Measurements from ENCODE around the gene UCK2. TPM values are rescaled to one million over a fixed set of nuclear protein-coding genes. Genes with fewer than 3 reads are reported as not detected.
A peak's percentile ranks its signal among the peaks of the same experiment; 100 is the strongest.

UCK2 gene
- total and polyA plus RNA-seq, 2 donors (not counting 3 experiments of a cell fraction or from before 2014, with no cell fraction given), result 62.3 to 74.7 TPM

GRCh38 chr1:165854101-165854845, 26.9 kb downstream of the UCK2 start:
- Histone ChIP-seq H3K27me3 (ENCODE audit: control insufficient read depth in 2 of 2, insufficient read depth in 2 of 2, low read length in 2 of 2) (no peaks in the 10 kb centered on the region), H4K20me1 (replicated peaks; ENCODE audit: control insufficient read depth, extremely low read depth, insufficient read depth, low read length) (peaks cover 3% of the 10 kb centered on the region), H3K4me1 (ENCODE audit: control insufficient read depth, extremely low read depth, insufficient read depth, low read length) (no peaks in the 10 kb centered on the region), H3K36me3 (ENCODE audit: control insufficient read depth in 2 of 2, extremely low read depth in 1 of 2, insufficient read depth in 2 of 2, low read length in 2 of 2) (no peaks in the 10 kb centered on the region), H2AFZ (ENCODE audit: low read depth, low read length) (no peak overlapping the region), H3K27ac (ENCODE audit: insufficient read depth, low read depth, low read length) (peak overlapping the region; percentile 1), H3K9ac (replicated peaks; ENCODE audit: extremely low read depth, insufficient read depth, low read length) (no peak overlapping the region), H3K4me3 (replicated peaks in 1 of 3; ENCODE audit: insufficient read depth in 1 of 3, low read depth in 1 of 3, low read length in 3 of 3) (no peak overlapping the region), H3K9me3 (replicated peaks; ENCODE audit: control insufficient read depth, insufficient read depth, low read length) (no peaks in the 10 kb centered on the region), H3K79me2 (ENCODE audit: control insufficient read depth, insufficient read depth, low read length) (peaks cover 95% of the 10 kb centered on the region), H3K9me1 (replicated peaks; ENCODE audit: control insufficient read depth, extremely low read depth, insufficient read depth, low read length) (no peaks in the 10 kb centered on the region), H3K4me2 (ENCODE audit: insufficient read depth, low read length) (no peak overlapping the region)
- TF ChIP-seq MYC (IDR thresholded peaks at IDR 0.05; ENCODE audit: low read depth, low read length) (no peak), EZH2 (IDR thresholded peaks at IDR 0.05; ENCODE audit: borderline replicate concordance, low read depth, low read length, severe bottlenecking) (no peak), MAX (IDR thresholded peaks at IDR 0.05; ENCODE audit: insufficient read depth, insufficient read length) (no peak), POLR2AphosphoS5 (IDR thresholded peaks at IDR 0.05; ENCODE audit: insufficient read depth, low read depth, low read length) (no peak), JUN (IDR thresholded peaks at IDR 0.05; ENCODE audit: borderline replicate concordance, insufficient read depth, insufficient read length, low read depth) (no peak), GATA2 (IDR thresholded peaks at IDR 0.05; ENCODE audit: insufficient read depth, insufficient read length, low read depth, low read length) (no peak), POLR2A (IDR thresholded peaks at IDR 0.05; ENCODE audit: low read depth, low read length) (no peak), FOS (IDR thresholded peaks at IDR 0.05; ENCODE audit: borderline replicate concordance, insufficient read depth, low read length) (no peak)
- TF ChIP-seq, protein P1, sequence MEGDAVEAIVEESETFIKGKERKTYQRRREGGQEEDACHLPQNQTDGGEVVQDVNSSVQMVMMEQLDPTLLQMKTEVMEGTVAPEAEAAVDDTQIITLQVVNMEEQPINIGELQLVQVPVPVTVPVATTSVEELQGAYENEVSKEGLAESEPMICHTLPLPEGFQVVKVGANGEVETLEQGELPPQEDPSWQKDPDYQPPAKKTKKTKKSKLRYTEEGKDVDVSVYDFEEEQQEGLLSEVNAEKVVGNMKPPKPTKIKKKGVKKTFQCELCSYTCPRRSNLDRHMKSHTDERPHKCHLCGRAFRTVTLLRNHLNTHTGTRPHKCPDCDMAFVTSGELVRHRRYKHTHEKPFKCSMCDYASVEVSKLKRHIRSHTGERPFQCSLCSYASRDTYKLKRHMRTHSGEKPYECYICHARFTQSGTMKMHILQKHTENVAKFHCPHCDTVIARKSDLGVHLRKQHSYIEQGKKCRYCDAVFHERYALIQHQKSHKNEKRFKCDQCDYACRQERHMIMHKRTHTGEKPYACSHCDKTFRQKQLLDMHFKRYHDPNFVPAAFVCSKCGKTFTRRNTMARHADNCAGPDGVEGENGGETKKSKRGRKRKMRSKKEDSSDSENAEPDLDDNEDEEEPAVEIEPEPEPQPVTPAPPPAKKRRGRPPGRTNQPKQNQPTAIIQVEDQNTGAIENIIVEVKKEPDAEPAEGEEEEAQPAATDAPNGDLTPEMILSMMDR (IDR thresholded peaks at IDR 0.05; ENCODE audit: extremely low read depth in 1 of 2, insufficient read depth in 1 of 2, low read depth in 1 of 2, low read length in 2 of 2), result no peak
- peak; percentile 34 for DNase-seq (ENCODE audit: low read depth, low spot score)
- peak; percentile 15 for FAIRE-seq
- BruUV-seq (replicated peaks), result no TSS peak
- dilution Hi-C loops (cut with MboI; ENCODE audit: extremely low pct_ligation_motif_present, low sequenced_read_pairs) (no loop called here), intact Hi-C loops (cut with micrococcal nuclease) (no loop called here)
- POLR2A ChIA-PET, result no interaction called here
- CTCF ChIA-PET, result no interaction called here
